HepG2 (cell line): ENCODE data around the gene FXYD1. TPM values are rescaled to one million over a fixed set of nuclear protein-coding genes. Genes with fewer than 3 reads are reported as not detected.

Experiments used
- ATAC-seq: fragments of 200-7000 bp; cut with Tn5 transposase; 3 replicates; pipeline ENCODE4 v1.9.1; 2020; ENCODE audit warnings: mild to moderate bottlenecking, moderate library complexity
- BruUV-seq: library from RNA; stranded (reverse); fragments of 400-500 nt; replicated peaks from 2 replicates; lab custom pipeline; 2021; lab: Mats Ljungman, UMichigan
- CTCF ChIA-PET: fragments of 300-600 bp; formaldehyde crosslinking; extraction: SDS; loops from one replicate; lab custom pipeline; 2021; ENCODE audit warnings: low total read pairs, inconsistent platforms, low intra/inter-chr PET ratio; lab: Yijun Ruan, JAX
- POLR2A ChIA-PET: fragments of 350-600 bp; sonication (Branson Sonifier 250); formaldehyde crosslinking; loops from one replicate; lab custom pipeline; 2020; ENCODE audit warnings: antibody characterized with exemption, inconsistent platforms; lab: Yijun Ruan, JAX
- DNase-seq: peaks from one replicate; pipeline ENCODE4 v3.0.0-alpha.2; 2015; ENCODE audit warnings: low spot score
- FAIRE-seq: peaks from 3 replicates; lab custom pipeline; 2011; peaks lifted over from hg19 to GRCh38; lab: Jason Lieb, UNC
- H2AFZ ChIP-seq: one replicate; pipeline ENCODE4 v1.6.1; 2011; ENCODE audit warnings: low read length, inconsistent platforms
- H3K27ac ChIP-seq: fragments of 300-600 bp; 3 replicates; pipeline ENCODE4 v1.8.0; 2011; ENCODE audit warnings: mixed run types, mild to moderate bottlenecking, mixed read lengths, low read length, inconsistent platforms; ENCODE audit not compliant: insufficient read depth; ENCODE audit errors: extremely low read length
- H3K27me3 ChIP-seq, 2 experiments: fragments of 200-600 bp in 1 of 2; 2 replicates in 1 of 2; 3 replicates in 1 of 2; pipeline versions ENCODE4 v1.6.0 to v1.8.0; 2011; ENCODE audit warnings: low read length in 2 of 2, mild to moderate bottlenecking in 2 of 2, moderate library complexity in 2 of 2, inconsistent platforms in 1 of 2; ENCODE audit not compliant: insufficient read depth in 2 of 2, control insufficient read depth in 1 of 2
- H3K36me3 ChIP-seq, 2 experiments: fragments of 200-600 bp in 1 of 2; replicated peaks in 1 of 2; 2 replicates in 1 of 2; 3 replicates in 1 of 2; pipeline versions ENCODE4 v1.5.1 to v1.8.0; 2011; ENCODE audit warnings: low read length in 2 of 2, inconsistent platforms in 1 of 2; ENCODE audit not compliant: insufficient read depth in 2 of 2, control insufficient read depth in 1 of 2
- H3K4me1 ChIP-seq: 2 replicates; pipeline ENCODE4 v1.5.1; 2012; ENCODE audit warnings: low read length, inconsistent platforms; ENCODE audit not compliant: insufficient read depth
- H3K4me2 ChIP-seq: 2 replicates; pipeline ENCODE4 v1.6.0; 2011; ENCODE audit warnings: low read depth, low read length, inconsistent platforms
- H3K4me3 ChIP-seq, 3 experiments: fragments of 200-600 bp in 1 of 3; sonication (generic), shearing (Covaris generic) in 1 of 3; replicated peaks in 1 of 3; 2 replicates each; pipeline ENCODE4 v1.5.1; 2011 to 2016; ENCODE audit warnings: low read length in 3 of 3, inconsistent platforms in 2 of 3, low read depth in 2 of 3, mild to moderate bottlenecking in 2 of 3, control low read depth in 1 of 3, mixed read lengths in 1 of 3; ENCODE audit not compliant: insufficient read depth in 1 of 3
- H3K79me2 ChIP-seq: one replicate; pipeline ENCODE4 v1.6.1; 2011; ENCODE audit warnings: low read length, inconsistent platforms; ENCODE audit not compliant: insufficient read depth
- H3K9ac ChIP-seq: 2 replicates; pipeline ENCODE4 v1.6.0; 2011; ENCODE audit warnings: mild to moderate bottlenecking, low read depth, low read length, inconsistent platforms; ENCODE audit not compliant: insufficient read depth
- H3K9me3 ChIP-seq: 2 replicates; pipeline ENCODE4 v1.5.1; 2012; ENCODE audit warnings: mild to moderate bottlenecking, low read length
- H4K20me1 ChIP-seq: 2 replicates; pipeline ENCODE4 v1.6.0; 2011; ENCODE audit warnings: inconsistent platforms, mild to moderate bottlenecking, low read length, moderate library complexity; ENCODE audit not compliant: insufficient read depth
- ATF6 ChIP-seq: sonication (generic); formaldehyde crosslinking; conservative IDR thresholded peaks from 2 replicates; pipeline ENCODE4 v1.4.0; 2020; ENCODE audit warnings: missing genetic modification reagents
- ETV6 ChIP-seq: sonication (generic); formaldehyde crosslinking; conservative IDR thresholded peaks from 2 replicates; pipeline ENCODE4 v1.4.0; 2020; ENCODE audit warnings: missing genetic modification reagents
- FOXP1 ChIP-seq, 2 experiments: fragments of 450-650 bp in 1 of 2; IDR thresholded peaks; 2 replicates each; pipeline ENCODE4 v1.6.1; 2017 to 2018; ENCODE audit warnings: antibody characterized with exemption in 1 of 2
- RAD51 ChIP-seq: fragments of 450-650 bp; IDR thresholded peaks from 2 replicates; pipeline ENCODE4 v1.6.1; 2016; ENCODE audit warnings: borderline replicate concordance
- RARA ChIP-seq: IDR thresholded peaks from 2 replicates; pipeline ENCODE4 v1.6.1; 2016; ENCODE audit warnings: missing genetic modification reagents, missing compliant biosample characterization
- RERE ChIP-seq: IDR thresholded peaks from 2 replicates; pipeline ENCODE4 v1.6.1; 2016; ENCODE audit warnings: low read depth, missing genetic modification reagents, missing compliant biosample characterization
- SMYD3 ChIP-seq: sonication (generic); formaldehyde crosslinking; IDR thresholded peaks from 2 replicates; pipeline ENCODE4 v1.8.1; 2023; ENCODE audit warnings: mild to moderate bottlenecking, missing genetic modification reagents
- YEATS4 ChIP-seq: sonication (generic); formaldehyde crosslinking; IDR thresholded peaks from 2 replicates; pipeline ENCODE4 v1.4.0; 2020; ENCODE audit warnings: missing genetic modification reagents, borderline replicate concordance
- ZNF10 ChIP-seq: sonication (generic); formaldehyde crosslinking; IDR thresholded peaks from 2 replicates; pipeline ENCODE4 v1.4.0; 2020; ENCODE audit warnings: mild to moderate bottlenecking, low read depth, missing genetic modification reagents, borderline replicate concordance
- ZNF337 ChIP-seq: sonication (generic); formaldehyde crosslinking; IDR thresholded peaks from 2 replicates; pipeline ENCODE4 v1.5.1; 2020; ENCODE audit warnings: missing genetic modification reagents, low read depth, mild to moderate bottlenecking, borderline replicate concordance
- ZNF33A ChIP-seq: sonication (generic); formaldehyde crosslinking; IDR thresholded peaks from 2 replicates; pipeline ENCODE4 v1.5.1; 2020; ENCODE audit warnings: missing genetic modification reagents, mild to moderate bottlenecking, moderate library complexity, borderline replicate concordance
- ZNF367 ChIP-seq: sonication (generic); formaldehyde crosslinking; IDR thresholded peaks from 2 replicates; pipeline ENCODE4 v1.4.0; 2020; ENCODE audit warnings: missing genetic modification reagents, borderline replicate concordance
- ZNF816 ChIP-seq: sonication (generic); formaldehyde crosslinking; IDR thresholded peaks from 2 replicates; pipeline ENCODE4 v1.8.0; 2022; ENCODE audit warnings: missing genetic modification reagents, mild to moderate bottlenecking, borderline replicate concordance
- WGBS: methylation state at CpG from one replicate; pipeline ENCODE4 v1.1.6; 2017; ENCODE audit warnings: low lambda C conversion rate; 5-methylcytosine and 5-hydroxymethylcytosine counted together
- in situ Hi-C: cut with HindIII; loops from 2 replicates; pipeline ENCODE4 v1.10.0; 2017; ENCODE audit warnings: low pct_unique_long_range_greater_than_20kb; ENCODE audit not compliant: extremely low pct_ligation_motif_present
- intact Hi-C: fragments of 100-400 bp; cut with micrococcal nuclease; formaldehyde crosslinking; loops from one replicate; pipeline ENCODE4 v1.10.0; 2022; ENCODE audit not compliant: unreplicated experiment
- polyA plus RNA-seq, 8 experiments: library from polyadenylated mRNA; depleted of rRNA in 3 of 8; stranded (reverse) in 7 of 8; unstranded in 1 of 8; fragments of >200 nt; fragmentation: Illumina TruSeq in 4 of 8; extraction: Trizol in 4 of 8; gene quantifications; 2 replicates each; pipeline versions ENCODE4 v1.2.1 to v1.2.3, GENCODE V29; 2011 to 2016; ENCODE audit warnings: low read depth in 4 of 8, missing spikeins in 1 of 8, mixed read lengths in 1 of 8; ENCODE audit not compliant: insufficient read depth in 1 of 8
- total RNA-seq, 5 experiments: library from RNA; depleted of rRNA; stranded (reverse); fragments of >200 nt; fragmentation: Illumina TruSeq; extraction: Trizol; gene quantifications; 2 replicates each; pipeline ENCODE4 v1.2.3, GENCODE V29; 2016; ENCODE audit warnings: low read depth in 1 of 5

Gene FXYD1
- total and polyA plus RNA-seq, 2 of the 13 experiments (the other 11 are each of a cell fraction or from before 2014, with no cell fraction given), result 31.2 TPM; not detected in 1

GRCh38 chr19:35156673-35157014, 18.0 kb downstream of the FXYD1 start:
- no peaks in the 10 kb centered on the region for H3K79me2 ChIP-seq
- 0 out of 2 replicates have a peak, but pooled peaks cover 2% of the 10 kb centered on the region for H4K20me1 ChIP-seq
- CTCF ChIA-PET, result no interaction called here
- no peak for ATAC-seq
- intact Hi-C loops, result no loop called here
- no peak for TF ChIP-seq ETV6 (CRISPR knock-in tag)
- no peak for TF ChIP-seq FOXP1 (IDR thresholded peaks at IDR 0.05)
- TF ChIP-seq FOXP1 (CRISPR knock-in tag; IDR thresholded peaks at IDR 0.05), result no peak
- TF ChIP-seq ZNF33A (CRISPR knock-in tag), result no peak
- no peak for TF ChIP-seq ZNF337
- TF ChIP-seq RERE (CRISPR knock-in tag), result no peak
- no peak for TF ChIP-seq ZNF816 (CRISPR knock-in tag)
- no peak for TF ChIP-seq SMYD3 (CRISPR knock-in tag)
- no peak for TF ChIP-seq RAD51
- no peak for TF ChIP-seq ZNF10 (CRISPR knock-in tag)
- TF ChIP-seq ZNF367 (CRISPR knock-in tag), result no peak
- TF ChIP-seq RARA, result no peak
- TF ChIP-seq YEATS4 (CRISPR knock-in tag), result no peak
- no peak for TF ChIP-seq ATF6 (CRISPR knock-in tag)
- WGBS, result 25% methylated on average over 5 of the region's 7 CpGs
- H3K4me1 ChIP-seq, result peaks cover 19% of the 10 kb centered on the region
- no peak overlapping the region for H3K9ac ChIP-seq
- no peak for DNase-seq
- POLR2A ChIA-PET, result no interaction called here
- no peak for FAIRE-seq
- no peak overlapping the region for H3K4me2 ChIP-seq
- BruUV-seq, result no TSS peak
- no peaks in the 10 kb centered on the region for H3K36me3 ChIP-seq
- H3K9me3 ChIP-seq, result no peaks in the 10 kb centered on the region
- H2AFZ ChIP-seq, result no peak overlapping the region
- in situ Hi-C loops, result no loop called here
- H3K27me3 ChIP-seq, result peaks cover 21 to 56% of the 10 kb centered on the region in 2 experiments; a peak in 4 of 5 replicates
- no peak overlapping the region for H3K4me3 ChIP-seq
- no peak overlapping the region for H3K27ac ChIP-seq
